Measurements from ENCODE around the gene FXYD6. TPM values are rescaled to one million over a fixed set of nuclear protein-coding genes. Genes with fewer than 3 reads are reported as not detected.
A peak's percentile ranks its signal among the peaks of the same experiment; 100 is the strongest.

The FXYD6 gene
- total RNA-seq, 1 donor from 2014 or later: 10.5 TPM

DNA sequence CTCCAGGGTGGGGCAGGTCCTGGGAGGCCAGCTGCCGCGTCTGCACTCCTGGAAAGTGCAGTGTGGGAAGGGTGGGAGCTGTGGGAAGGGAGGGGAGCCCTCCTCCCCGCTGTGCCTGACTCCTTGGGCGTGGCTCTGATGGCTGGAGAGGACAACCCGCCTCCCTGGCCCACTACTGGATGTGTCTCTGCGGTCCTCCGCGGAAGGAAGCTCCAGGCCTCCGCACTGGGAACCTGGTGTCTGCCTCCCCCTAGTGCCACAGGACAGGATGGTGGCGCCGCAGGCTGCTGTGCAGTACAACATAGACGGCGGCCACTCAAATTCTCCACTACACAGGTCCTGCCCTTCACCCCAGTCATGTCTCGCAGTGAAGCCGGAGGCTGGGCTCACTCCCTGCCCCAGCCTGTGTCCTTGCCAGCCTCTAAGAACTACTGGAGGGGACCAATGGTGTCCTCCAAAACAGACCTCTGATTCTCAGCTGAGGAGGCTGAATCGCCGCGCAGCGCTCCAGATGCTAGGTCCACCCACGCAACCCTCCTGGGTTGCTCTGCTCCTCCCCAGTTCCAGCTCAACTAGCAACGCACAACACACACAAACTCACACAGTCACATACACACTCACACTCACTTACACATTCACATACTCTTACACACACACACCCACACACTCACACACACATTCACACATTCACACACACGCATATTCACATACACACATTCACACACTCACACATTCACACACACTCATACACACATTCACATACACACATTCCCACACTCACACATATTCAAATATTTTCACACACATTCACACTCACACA lies 67.0 kb downstream of the FXYD6 start:
- Mint-ChIP-seq H3K4me1 (ENCODE audit: low read depth, unreplicated experiment) (peaks cover 1% of the 10 kb centered on the region), H3K4me3 (ENCODE audit: unreplicated experiment) (no peak overlapping the region), H3K27me3 (ENCODE audit: low read depth, unreplicated experiment) (peaks cover 55% of the 10 kb centered on the region), H3K36me3 (ENCODE audit: low read depth, unreplicated experiment) (no peaks in the 10 kb centered on the region), H3K27ac (ENCODE audit: unreplicated experiment) (no peak overlapping the region), H3K9me3 (ENCODE audit: unreplicated experiment) (no peaks in the 10 kb centered on the region)
- no peaks in the 10 kb centered on the region for H3K79me2 ChIP-seq (ENCODE audit: insufficient read depth, low read length)
- TF ChIP-seq EZH2 (IDR thresholded peaks at IDR 0.05; ENCODE audit: insufficient read depth, low read length) (peak; percentile 42), CTCF (IDR thresholded peaks at IDR 0.05; ENCODE audit: insufficient read depth, low read depth, low read length) (peak; percentile 11)
- H4K20me1 ChIP-seq (ENCODE audit: insufficient read depth, low read length): no peaks in the 10 kb centered on the region
- no peak overlapping the region for H3K27ac ChIP-seq (ENCODE audit: low read depth, low read length)
- H3K9me3 ChIP-seq (ENCODE audit: insufficient read depth, low read depth, low read length): no peaks in the 10 kb centered on the region
- no peak for DNase-seq (ENCODE audit: low read depth)
- no peak overlapping the region for H3K9ac ChIP-seq (ENCODE audit: low read length)
- H2AFZ ChIP-seq (ENCODE audit: low read depth, low read length): peak overlapping the region; percentile 62
- H3K4me1 ChIP-seq (ENCODE audit: insufficient read depth, low read length): no peaks in the 10 kb centered on the region
- no peak overlapping the region for H3K4me3 ChIP-seq (ENCODE audit: insufficient read depth, low read depth, low read length)
- H3K4me2 ChIP-seq (ENCODE audit: low read length): peak overlapping the region; percentile 44
- H3K36me3 ChIP-seq (ENCODE audit: insufficient read depth, low read length): no peaks in the 10 kb centered on the region
- H3K27me3 ChIP-seq (ENCODE audit: insufficient read depth, low read length): peaks cover 14% of the 10 kb centered on the region
- no peak for FAIRE-seq

DNA sequence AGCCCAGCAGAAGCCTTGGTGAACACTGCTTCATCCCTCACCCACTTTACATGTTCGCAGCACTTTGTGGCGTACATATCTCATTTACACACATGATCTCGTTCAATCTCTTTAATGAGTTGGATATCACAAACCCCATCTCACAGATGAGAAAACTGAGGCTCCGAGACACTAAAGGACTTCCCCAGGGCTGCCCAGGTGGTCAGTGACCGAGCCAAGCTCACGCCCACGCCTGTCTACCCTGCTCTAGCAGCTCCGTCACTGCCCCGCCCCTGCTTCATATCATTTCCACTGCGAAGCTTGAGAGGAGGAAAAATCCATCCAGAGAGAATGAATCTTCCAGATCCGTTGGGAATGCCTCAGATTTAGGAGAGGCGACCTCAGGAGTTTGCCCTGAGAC lies 67.7 kb downstream of the FXYD6 start:
- Histone ChIP-seq H3K4me3 (ENCODE audit: insufficient read depth, low read depth, low read length) (no peak overlapping the region), H3K4me1 (ENCODE audit: insufficient read depth, low read length) (no peaks in the 10 kb centered on the region), H3K9me3 (ENCODE audit: insufficient read depth, low read depth, low read length) (no peaks in the 10 kb centered on the region), H3K4me2 (ENCODE audit: low read length) (peak overlapping the region; percentile 44), H4K20me1 (ENCODE audit: insufficient read depth, low read length) (no peaks in the 10 kb centered on the region), H3K79me2 (ENCODE audit: insufficient read depth, low read length) (no peaks in the 10 kb centered on the region), H2AFZ (ENCODE audit: low read depth, low read length) (peak overlapping the region; percentile 62), H3K36me3 (ENCODE audit: insufficient read depth, low read length) (no peaks in the 10 kb centered on the region), H3K9ac (ENCODE audit: low read length) (no peak overlapping the region), H3K27ac (ENCODE audit: low read depth, low read length) (no peak overlapping the region), H3K27me3 (ENCODE audit: insufficient read depth, low read length) (peaks cover 14% of the 10 kb centered on the region)
- no peaks in the 10 kb centered on the region for H3K36me3 Mint-ChIP-seq (ENCODE audit: low read depth, unreplicated experiment)
- TF ChIP-seq CTCF (IDR thresholded peaks at IDR 0.05; ENCODE audit: insufficient read depth, low read depth, low read length): no peak
- no peak for TF ChIP-seq EZH2 (IDR thresholded peaks at IDR 0.05; ENCODE audit: insufficient read depth, low read length)
- H3K4me1 Mint-ChIP-seq (ENCODE audit: low read depth, unreplicated experiment): peaks cover 1% of the 10 kb centered on the region
- no peak overlapping the region for H3K27ac Mint-ChIP-seq (ENCODE audit: unreplicated experiment)
- FAIRE-seq: no peak
- H3K27me3 Mint-ChIP-seq (ENCODE audit: low read depth, unreplicated experiment): peaks cover 55% of the 10 kb centered on the region
- H3K9me3 Mint-ChIP-seq (ENCODE audit: unreplicated experiment): no peaks in the 10 kb centered on the region
- H3K4me3 Mint-ChIP-seq (ENCODE audit: unreplicated experiment): no peak overlapping the region
- no peak for DNase-seq (ENCODE audit: low read depth)
